ENCODE data around the gene CD40LG.

The CD40LG gene

GRCh38 chrX:136697156-136697555 is 49.2 kb downstream of the CD40LG start:
- DNase-seq (ENCODE audit: low read depth) = no peak

DNA sequence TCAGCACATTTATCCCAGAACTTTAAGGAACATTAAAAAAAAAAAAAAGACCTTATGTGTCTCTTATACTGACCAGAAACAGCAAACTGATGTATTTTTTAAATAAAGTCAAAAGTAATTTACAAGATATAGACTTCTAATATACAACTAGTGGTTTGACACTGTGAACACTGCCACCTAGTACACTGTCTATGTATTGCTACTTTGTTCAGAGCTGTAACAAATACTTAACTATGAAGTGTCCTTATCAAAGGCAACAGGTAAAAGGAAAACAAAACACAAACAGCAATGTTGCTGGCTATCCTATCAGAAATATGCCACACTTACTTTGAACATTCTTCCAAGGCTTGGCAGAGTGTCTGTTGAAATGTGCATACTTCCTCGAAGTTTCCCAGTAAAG is 60.4 kb downstream of the CD40LG start:
- no peak for DNase-seq (ENCODE audit: low read depth)
